Trophoblast cell (in vitro differentiated cells and primary cell): ENCODE data around the gene PRPF18.

Source experiments
- DNase-seq, 2 donors: peaks; one replicate each; pipeline ENCODE4 v3.0.0-alpha.2; 2016
- H2AFZ ChIP-seq: 2 replicates; pipeline ENCODE4 v1.6.1; 2013; ENCODE audit warnings: low read length, moderate library complexity, mild to moderate bottlenecking; ENCODE audit not compliant: insufficient read depth, poor library complexity
- H2AK5ac ChIP-seq: 2 replicates; pipeline ENCODE4 v1.6.1; 2013; ENCODE audit warnings: mild to moderate bottlenecking, low read length
- H2BK120ac ChIP-seq: 2 replicates; pipeline ENCODE4 v1.6.1; 2013; ENCODE audit warnings: low read length, mild to moderate bottlenecking, moderate library complexity; ENCODE audit not compliant: insufficient read depth, poor library complexity
- H2BK12ac ChIP-seq: 2 replicates; pipeline ENCODE4 v1.6.1; 2013; ENCODE audit warnings: mild to moderate bottlenecking, low read length, moderate library complexity
- H2BK5ac ChIP-seq: 2 replicates; pipeline ENCODE4 v1.6.1; 2013; ENCODE audit warnings: low read length, low read depth, moderate library complexity, mild to moderate bottlenecking; ENCODE audit not compliant: poor library complexity
- H3K14ac ChIP-seq: 2 replicates; pipeline ENCODE4 v1.6.1; 2013; ENCODE audit warnings: mild to moderate bottlenecking, low read length
- H3K18ac ChIP-seq: 2 replicates; pipeline ENCODE4 v1.6.1; 2013; ENCODE audit warnings: mild to moderate bottlenecking, low read length
- H3K23ac ChIP-seq: 2 replicates; pipeline ENCODE4 v1.6.1; 2013; ENCODE audit warnings: low read length
- H3K27ac ChIP-seq: 2 replicates; pipeline ENCODE4 v1.5.1; 2013; ENCODE audit warnings: low read depth, mild to moderate bottlenecking, inconsistent platforms, low read length, moderate library complexity
- H3K27me3 ChIP-seq: 2 replicates; pipeline ENCODE4 v1.6.1; 2013; ENCODE audit warnings: inconsistent platforms, mild to moderate bottlenecking, low read length, moderate library complexity; ENCODE audit not compliant: insufficient read depth
- H3K36me3 ChIP-seq, 2 experiments: 1 replicate in 1 of 2; 2 replicates in 1 of 2; pipeline ENCODE4 v1.6.1; 2013; ENCODE audit warnings: low read length in 2 of 2, mild to moderate bottlenecking in 2 of 2, moderate library complexity in 1 of 2; ENCODE audit not compliant: insufficient read depth in 2 of 2, control insufficient read depth in 1 of 2
- H3K4ac ChIP-seq: 2 replicates; pipeline ENCODE4 v1.6.1; 2013; ENCODE audit warnings: low read depth, mild to moderate bottlenecking, low read length, moderate library complexity
- H3K4me1 ChIP-seq, 2 experiments: 1 replicate in 1 of 2; 2 replicates in 1 of 2; pipeline ENCODE4 v1.6.1; 2013; ENCODE audit warnings: low read length in 2 of 2, mild to moderate bottlenecking in 2 of 2, moderate library complexity in 1 of 2; ENCODE audit not compliant: insufficient read depth in 2 of 2, control insufficient read depth in 1 of 2
- H3K4me2 ChIP-seq: 2 replicates; pipeline ENCODE4 v1.6.1; 2013; ENCODE audit warnings: inconsistent platforms, mild to moderate bottlenecking, low read length, moderate library complexity
- H3K4me3 ChIP-seq: 2 replicates; pipeline ENCODE4 v1.5.1; 2013; ENCODE audit warnings: mild to moderate bottlenecking, low read depth, low read length, inconsistent platforms
- H3K79me1 ChIP-seq: one replicate; pipeline ENCODE4 v1.6.1; 2013; ENCODE audit warnings: low read length
- H3K79me2 ChIP-seq: 2 replicates; pipeline ENCODE4 v1.6.1; 2013; ENCODE audit warnings: low read length, mild to moderate bottlenecking; ENCODE audit not compliant: control insufficient read depth, insufficient read depth, poor library complexity
- H3K9ac ChIP-seq: 2 replicates; pipeline ENCODE4 v1.6.1; 2013; ENCODE audit warnings: mild to moderate bottlenecking, low read length
- H3K9me3 ChIP-seq: 2 replicates; pipeline ENCODE4 v1.6.1; 2013; ENCODE audit warnings: low read depth, mild to moderate bottlenecking, control low read depth, inconsistent platforms, low read length; ENCODE audit not compliant: insufficient read depth
- H4K12ac ChIP-seq: 2 replicates; pipeline ENCODE4 v1.6.1; 2013; ENCODE audit warnings: low read depth, mild to moderate bottlenecking, low read length, moderate library complexity
- H4K8ac ChIP-seq: 2 replicates; pipeline ENCODE4 v1.6.1; 2013; ENCODE audit warnings: low read depth, mild to moderate bottlenecking, low read length, moderate library complexity
- H4K91ac ChIP-seq: one replicate; pipeline ENCODE4 v1.6.1; 2013; ENCODE audit warnings: low read depth, mild to moderate bottlenecking, low read length, moderate library complexity
- WGBS: extraction: QIAGEN DNeasy Blood & Tissue Kit; methylation state at CpG from one replicate; pipeline ENCODE4 v1.1.7; 2013; ENCODE audit warnings: missing lambda C conversion rate; ENCODE audit not compliant: insufficient read length, insufficient coverage; ENCODE audit errors: extremely low coverage; 5-methylcytosine and 5-hydroxymethylcytosine counted together

The PRPF18 gene

GRCh38 chr10:13644866-13645265 is 58.1 kb downstream of the PRPF18 start:
- Histone ChIP-seq H2AK5ac (no peak overlapping the region), H3K4me1 (no peaks in the 10 kb centered on the region), H3K9ac (no peak overlapping the region), H2BK12ac (no peak overlapping the region), H3K27me3 (no peaks in the 10 kb centered on the region), H3K4ac (no peak overlapping the region), H3K36me3 (peaks cover 28 to 43% of the 10 kb centered on the region in 2 experiments), H4K12ac (no peak overlapping the region), H3K79me1 (no peaks in the 10 kb centered on the region), H3K23ac (no peak overlapping the region), H2BK5ac (no peak overlapping the region), H2AFZ (no peak overlapping the region), H3K9me3 (peaks cover 2% of the 10 kb centered on the region), H3K4me3 (no peak overlapping the region), H3K79me2 (no peaks in the 10 kb centered on the region), H4K91ac (no peak overlapping the region), H3K27ac (no peak overlapping the region), H3K4me2 (no peak overlapping the region), H4K8ac (no peak overlapping the region), H2BK120ac (no peak overlapping the region), H3K14ac (no peak overlapping the region), H3K18ac (no peak overlapping the region)
- no peak for DNase-seq
- WGBS, result no CpG with 5 or more reads among the region's 9 CpGs

GRCh38 chr10:13648425-13648824 is 61.7 kb downstream of the PRPF18 start:
- Histone ChIP-seq H3K23ac (no peak overlapping the region), H4K8ac (no peak overlapping the region), H2AK5ac (no peak overlapping the region), H3K36me3 (peaks cover 35 to 64% of the 10 kb centered on the region in 2 experiments), H3K4ac (no peak overlapping the region), H3K4me3 (no peak overlapping the region), H3K79me1 (no peaks in the 10 kb centered on the region), H3K14ac (no peak overlapping the region), H3K4me1 (peaks cover 0 to 2% of the 10 kb centered on the region in 2 experiments), H2AFZ (no peak overlapping the region), H3K27ac (no peak overlapping the region), H3K79me2 (no peaks in the 10 kb centered on the region), H2BK120ac (no peak overlapping the region), H2BK5ac (no peak overlapping the region), H3K27me3 (no peaks in the 10 kb centered on the region), H3K4me2 (no peak overlapping the region), H4K12ac (no peak overlapping the region), H3K9me3 (no peaks in the 10 kb centered on the region), H3K9ac (no peak overlapping the region), H3K18ac (no peak overlapping the region), H2BK12ac (no peak overlapping the region), H4K91ac (no peak overlapping the region)
- DNase-seq, result no peak
- WGBS, result no CpG with 5 or more reads among the region's 12 CpGs

- Histone ChIP-seq H2AFZ (no peak overlapping the region), H2BK12ac (no peak overlapping the region), H2BK5ac (no peak overlapping the region), H4K8ac (no peak overlapping the region), H3K4ac (no peak overlapping the region), H3K9me3 (no peaks in the 10 kb centered on the region), H3K9ac (no peak overlapping the region), H3K27ac (peak overlapping the region; percentile 22), H3K4me3 (no peak overlapping the region), H3K4me2 (no peak overlapping the region), H3K4me1 (peaks cover 0 to 2% of the 10 kb centered on the region in 2 experiments), H4K12ac (no peak overlapping the region), H3K14ac (no peak overlapping the region), H3K36me3 (peaks cover 47 to 76% of the 10 kb centered on the region in 2 experiments), H3K23ac (no peak overlapping the region), H4K91ac (no peak overlapping the region), H3K18ac (no peak overlapping the region), H3K27me3 (no peaks in the 10 kb centered on the region), H3K79me2 (no peaks in the 10 kb centered on the region), H2AK5ac (no peak overlapping the region), H3K79me1 (no peaks in the 10 kb centered on the region), H2BK120ac (no peak overlapping the region)
- no peak for DNase-seq
- no CpG with 5 or more reads among the region's 5 CpGs for WGBS
These were observed 63.2 kb downstream of the PRPF18 start for GRCh38 chr10:13649844-13650520.

- Histone ChIP-seq H2AFZ (no peak overlapping the region), H3K4me3 (no peak overlapping the region), H4K8ac (no peak overlapping the region), H3K27ac (no peak overlapping the region), H4K91ac (no peak overlapping the region), H3K18ac (no peak overlapping the region), H3K79me1 (no peaks in the 10 kb centered on the region), H3K27me3 (no peaks in the 10 kb centered on the region), H3K4ac (no peak overlapping the region), H3K9me3 (no peaks in the 10 kb centered on the region), H3K9ac (no peak overlapping the region), H3K79me2 (no peaks in the 10 kb centered on the region), H2BK5ac (no peak overlapping the region), H3K4me2 (no peak overlapping the region), H2AK5ac (no peak overlapping the region), H3K23ac (no peak overlapping the region), H3K36me3 (peaks cover 48 to 73% of the 10 kb centered on the region in 2 experiments), H3K4me1 (peaks cover 0 to 2% of the 10 kb centered on the region in 2 experiments), H4K12ac (no peak overlapping the region), H3K14ac (no peak overlapping the region), H2BK120ac (no peak overlapping the region), H2BK12ac (no peak overlapping the region)
- no CpG with 5 or more reads among the region's 5 CpGs for WGBS
- no peak for DNase-seq
These were observed 64.2 kb downstream of the PRPF18 start for GRCh38 chr10:13650961-13651360.
